ENCODE results near the gene SSPN.

The SSPN gene

GRCh38 chr12:26279091-26279490, 83.7 kb downstream of the SSPN start:
- 0 out of 2 replicates have a peak, but pooled peaks cover 3% of the 10 kb centered on the region for H3K27me3 ChIP-seq (ENCODE audit: low read length)
- H3K27ac ChIP-seq (ENCODE audit: low read depth, low read length) = no peak overlapping the region
- H3K9me3 ChIP-seq (ENCODE audit: insufficient read depth, low read length) = no peaks in the 10 kb centered on the region
- TF ChIP-seq, protein P1, sequence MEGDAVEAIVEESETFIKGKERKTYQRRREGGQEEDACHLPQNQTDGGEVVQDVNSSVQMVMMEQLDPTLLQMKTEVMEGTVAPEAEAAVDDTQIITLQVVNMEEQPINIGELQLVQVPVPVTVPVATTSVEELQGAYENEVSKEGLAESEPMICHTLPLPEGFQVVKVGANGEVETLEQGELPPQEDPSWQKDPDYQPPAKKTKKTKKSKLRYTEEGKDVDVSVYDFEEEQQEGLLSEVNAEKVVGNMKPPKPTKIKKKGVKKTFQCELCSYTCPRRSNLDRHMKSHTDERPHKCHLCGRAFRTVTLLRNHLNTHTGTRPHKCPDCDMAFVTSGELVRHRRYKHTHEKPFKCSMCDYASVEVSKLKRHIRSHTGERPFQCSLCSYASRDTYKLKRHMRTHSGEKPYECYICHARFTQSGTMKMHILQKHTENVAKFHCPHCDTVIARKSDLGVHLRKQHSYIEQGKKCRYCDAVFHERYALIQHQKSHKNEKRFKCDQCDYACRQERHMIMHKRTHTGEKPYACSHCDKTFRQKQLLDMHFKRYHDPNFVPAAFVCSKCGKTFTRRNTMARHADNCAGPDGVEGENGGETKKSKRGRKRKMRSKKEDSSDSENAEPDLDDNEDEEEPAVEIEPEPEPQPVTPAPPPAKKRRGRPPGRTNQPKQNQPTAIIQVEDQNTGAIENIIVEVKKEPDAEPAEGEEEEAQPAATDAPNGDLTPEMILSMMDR (IDR thresholded peaks at IDR 0.05; ENCODE audit: insufficient read depth, low read length, poor library complexity, severe bottlenecking) = no peak
- TF ChIP-seq EZH2phosphoT487 (conservative IDR thresholded peaks at IDR 0.05; ENCODE audit: low read length) = no peak
- no peak overlapping the region for H3K4me3 ChIP-seq (ENCODE audit: insufficient read depth, low read length, poor library complexity, severe bottlenecking)
- no peak overlapping the region for H3K9ac ChIP-seq (ENCODE audit: low read length)
- no peaks in the 10 kb centered on the region for H3K79me2 ChIP-seq (ENCODE audit: insufficient read depth, low read length)
- H3K9me2 ChIP-seq (replicated peaks; ENCODE audit: insufficient read depth, low read length) = no peaks in the 10 kb centered on the region
- H2AFZ ChIP-seq (ENCODE audit: low read depth, low read length, severe bottlenecking) = no peak overlapping the region
- H3F3A ChIP-seq (ENCODE audit: insufficient read depth) = no peaks in the 10 kb centered on the region
- H4K20me1 ChIP-seq (ENCODE audit: low read depth, low read length) = no peaks in the 10 kb centered on the region
- no peak overlapping the region for H3K4me2 ChIP-seq (ENCODE audit: low read depth, low read length, poor library complexity, severe bottlenecking)
- H3K36me3 ChIP-seq (ENCODE audit: low read length) = no peaks in the 10 kb centered on the region

- Histone ChIP-seq H4K20me1 (ENCODE audit: low read depth, low read length) (no peaks in the 10 kb centered on the region), H3K79me2 (ENCODE audit: insufficient read depth, low read length) (no peaks in the 10 kb centered on the region), H3K36me3 (ENCODE audit: low read length) (no peaks in the 10 kb centered on the region), H3K9me3 (ENCODE audit: insufficient read depth, low read length) (no peaks in the 10 kb centered on the region), H3F3A (ENCODE audit: insufficient read depth) (no peaks in the 10 kb centered on the region), H3K9ac (ENCODE audit: low read length) (no peak overlapping the region), H3K4me2 (ENCODE audit: low read depth, low read length, poor library complexity, severe bottlenecking) (no peak overlapping the region), H2AFZ (ENCODE audit: low read depth, low read length, severe bottlenecking) (no peak overlapping the region), H3K27ac (ENCODE audit: low read depth, low read length) (no peak overlapping the region), H3K4me3 (ENCODE audit: insufficient read depth, low read length, poor library complexity, severe bottlenecking) (no peak overlapping the region), H3K9me2 (replicated peaks; ENCODE audit: insufficient read depth, low read length) (no peaks in the 10 kb centered on the region), H3K27me3 (ENCODE audit: low read length) (0 out of 2 replicates have a peak, but pooled peaks cover 3% of the 10 kb centered on the region)
- TF ChIP-seq EZH2phosphoT487 (conservative IDR thresholded peaks at IDR 0.05; ENCODE audit: low read length) = no peak
- TF ChIP-seq, protein P1 (IDR thresholded peaks at IDR 0.05; ENCODE audit: insufficient read depth, low read length, poor library complexity, severe bottlenecking) = no peak
These were observed 84.5 kb downstream of the SSPN start for GRCh38 chr12:26279908-26280307.

GRCh38 chr12:26280869-26281268, 85.5 kb downstream of the SSPN start:
- Histone ChIP-seq H3K36me3 (ENCODE audit: low read length) (no peaks in the 10 kb centered on the region), H4K20me1 (ENCODE audit: low read depth, low read length) (no peaks in the 10 kb centered on the region), H3K9me3 (ENCODE audit: insufficient read depth, low read length) (no peaks in the 10 kb centered on the region), H3K4me3 (ENCODE audit: insufficient read depth, low read length, poor library complexity, severe bottlenecking) (no peak overlapping the region), H3F3A (ENCODE audit: insufficient read depth) (no peaks in the 10 kb centered on the region), H3K79me2 (ENCODE audit: insufficient read depth, low read length) (no peaks in the 10 kb centered on the region), H3K27ac (ENCODE audit: low read depth, low read length) (no peak overlapping the region), H3K9ac (ENCODE audit: low read length) (no peak overlapping the region), H3K4me2 (ENCODE audit: low read depth, low read length, poor library complexity, severe bottlenecking) (no peak overlapping the region), H2AFZ (ENCODE audit: low read depth, low read length, severe bottlenecking) (no peak overlapping the region), H3K9me2 (replicated peaks; ENCODE audit: insufficient read depth, low read length) (no peaks in the 10 kb centered on the region), H3K27me3 (ENCODE audit: low read length) (0 out of 2 replicates have a peak, but pooled peaks cover under 1% of the 10 kb centered on the region)
- TF ChIP-seq, protein P1 (IDR thresholded peaks at IDR 0.05; ENCODE audit: insufficient read depth, low read length, poor library complexity, severe bottlenecking) = no peak
- no peak for TF ChIP-seq EZH2phosphoT487 (conservative IDR thresholded peaks at IDR 0.05; ENCODE audit: low read length)
